HepG2 (cell line): ENCODE measurements around the gene RPL37. TPM values are rescaled to one million over a fixed set of nuclear protein-coding genes. Genes with fewer than 3 reads are reported as not detected.

Experiments
- ADNP ChIP-seq: sonication (generic); formaldehyde crosslinking; IDR thresholded peaks from 2 replicates; pipeline ENCODE4 v1.4.0; 2020; ENCODE audit warnings: missing genetic modification reagents
- ATF1 ChIP-seq: IDR thresholded peaks from 2 replicates; pipeline ENCODE4 v1.6.1; 2016; ENCODE audit warnings: mild to moderate bottlenecking, control low read depth
- MIXL1 ChIP-seq: IDR thresholded peaks from 2 replicates; pipeline ENCODE4 v1.6.1; 2016
- NRL ChIP-seq: sonication (generic); formaldehyde crosslinking; IDR thresholded peaks from 2 replicates; pipeline ENCODE4 v1.5.0; 2020; ENCODE audit warnings: missing genetic modification reagents, mild to moderate bottlenecking, moderate library complexity, borderline replicate concordance
- PHF20 ChIP-seq: sonication (generic); formaldehyde crosslinking; IDR thresholded peaks from 2 replicates; pipeline ENCODE4 v1.5.0; 2020; ENCODE audit warnings: mild to moderate bottlenecking, missing genetic modification reagents
- RBAK ChIP-seq: sonication (generic); formaldehyde crosslinking; IDR thresholded peaks from 2 replicates; pipeline ENCODE4 v1.5.1; 2020; ENCODE audit warnings: mild to moderate bottlenecking, missing genetic modification reagents
- RXRA ChIP-seq: sonication (generic); formaldehyde crosslinking; IDR thresholded peaks from 2 replicates; pipeline ENCODE4 v1.5.1; 2020; ENCODE audit warnings: missing genetic modification reagents
- SETDB1 ChIP-seq: sonication (generic); formaldehyde crosslinking; IDR thresholded peaks from 2 replicates; pipeline ENCODE4 v1.5.1; 2020; ENCODE audit warnings: missing genetic modification reagents, mild to moderate bottlenecking, borderline replicate concordance
- SKI ChIP-seq: fragments of 450-650 bp; IDR thresholded peaks from one replicate; pipeline ENCODE4 v1.6.1; 2018; ENCODE audit warnings: mild to moderate bottlenecking; ENCODE audit not compliant: partially characterized antibody
- ZBTB49 ChIP-seq: sonication (generic); formaldehyde crosslinking; IDR thresholded peaks from 2 replicates; pipeline ENCODE4 v1.4.0; 2020; ENCODE audit warnings: missing genetic modification reagents, borderline replicate concordance
- ZKSCAN8 ChIP-seq: IDR thresholded peaks from 2 replicates; pipeline ENCODE4 v1.6.1; 2016; ENCODE audit warnings: borderline replicate concordance, missing genetic modification reagents, missing compliant biosample characterization
- ZNF121 ChIP-seq: sonication (generic); formaldehyde crosslinking; IDR thresholded peaks from 2 replicates; pipeline ENCODE4 v1.5.0; 2020; ENCODE audit warnings: mild to moderate bottlenecking, missing genetic modification reagents
- ZNF333 ChIP-seq: sonication (generic); formaldehyde crosslinking; IDR thresholded peaks from 2 replicates; pipeline ENCODE4 v1.4.0; 2020; ENCODE audit warnings: mild to moderate bottlenecking, missing genetic modification reagents, borderline replicate concordance
- ZNF615 ChIP-seq: sonication (generic); formaldehyde crosslinking; IDR thresholded peaks from 2 replicates; pipeline ENCODE4 v1.5.0; 2020; ENCODE audit warnings: mild to moderate bottlenecking, missing genetic modification reagents, borderline replicate concordance
- ZNF639 ChIP-seq: conservative IDR thresholded peaks from 2 replicates; pipeline ENCODE4 v1.6.1; 2018; ENCODE audit warnings: missing genetic modification reagents
- ZNF670 ChIP-seq: sonication (generic); formaldehyde crosslinking; IDR thresholded peaks from 2 replicates; pipeline ENCODE4 v1.8.0; 2022; ENCODE audit warnings: mild to moderate bottlenecking, missing genetic modification reagents, borderline replicate concordance
- ZNF737 ChIP-seq: sonication (generic); formaldehyde crosslinking; IDR thresholded peaks from 2 replicates; pipeline ENCODE4 v1.5.0; 2020; ENCODE audit warnings: missing genetic modification reagents, mild to moderate bottlenecking, borderline replicate concordance
- ZNF772 ChIP-seq: sonication (generic); formaldehyde crosslinking; IDR thresholded peaks from 2 replicates; pipeline ENCODE4 v1.5.0; 2020; ENCODE audit warnings: mild to moderate bottlenecking, missing genetic modification reagents
- ZNF841 ChIP-seq: sonication (generic); formaldehyde crosslinking; IDR thresholded peaks from 2 replicates; pipeline ENCODE4 v1.8.1; 2023; ENCODE audit warnings: missing genetic modification reagents, borderline replicate concordance
- ZNF850 ChIP-seq: sonication (generic); formaldehyde crosslinking; conservative IDR thresholded peaks from 2 replicates; pipeline ENCODE4 v1.9.0; 2021; ENCODE audit warnings: mild to moderate bottlenecking, missing genetic modification reagents
- ZNF883 ChIP-seq: sonication (generic); formaldehyde crosslinking; IDR thresholded peaks from 2 replicates; pipeline ENCODE4 v1.5.1; 2020; ENCODE audit warnings: mild to moderate bottlenecking, missing genetic modification reagents; ENCODE audit errors: not compliant biosample characterization
- polyA plus RNA-seq, 8 experiments: library from polyadenylated mRNA; depleted of rRNA in 3 of 8; stranded (reverse) in 7 of 8; unstranded in 1 of 8; fragments of >200 nt; fragmentation: Illumina TruSeq in 4 of 8; extraction: Trizol in 4 of 8; gene quantifications; 2 replicates each; pipeline versions ENCODE4 v1.2.1 to v1.2.3, GENCODE V29; 2011 to 2016; ENCODE audit warnings: low read depth in 4 of 8, missing spikeins in 1 of 8, mixed read lengths in 1 of 8; ENCODE audit not compliant: insufficient read depth in 1 of 8
- total RNA-seq, 5 experiments: library from RNA; depleted of rRNA; stranded (reverse); fragments of >200 nt; fragmentation: Illumina TruSeq; extraction: Trizol; gene quantifications; 2 replicates each; pipeline ENCODE4 v1.2.3, GENCODE V29; 2016; ENCODE audit warnings: low read depth in 1 of 5
- TF ChIP-seq, protein P1 (sequence below): sonication (generic); formaldehyde crosslinking; IDR thresholded peaks from 2 replicates; pipeline ENCODE4 v1.5.1; 2020; ENCODE audit warnings: mild to moderate bottlenecking, missing genetic modification reagents, moderate library complexity

RPL37 gene
- total and polyA plus RNA-seq, 2 of the 13 experiments (the other 11 are each of a cell fraction or from before 2014, with no cell fraction given), result 1,981 to 3,367 TPM

DNA sequence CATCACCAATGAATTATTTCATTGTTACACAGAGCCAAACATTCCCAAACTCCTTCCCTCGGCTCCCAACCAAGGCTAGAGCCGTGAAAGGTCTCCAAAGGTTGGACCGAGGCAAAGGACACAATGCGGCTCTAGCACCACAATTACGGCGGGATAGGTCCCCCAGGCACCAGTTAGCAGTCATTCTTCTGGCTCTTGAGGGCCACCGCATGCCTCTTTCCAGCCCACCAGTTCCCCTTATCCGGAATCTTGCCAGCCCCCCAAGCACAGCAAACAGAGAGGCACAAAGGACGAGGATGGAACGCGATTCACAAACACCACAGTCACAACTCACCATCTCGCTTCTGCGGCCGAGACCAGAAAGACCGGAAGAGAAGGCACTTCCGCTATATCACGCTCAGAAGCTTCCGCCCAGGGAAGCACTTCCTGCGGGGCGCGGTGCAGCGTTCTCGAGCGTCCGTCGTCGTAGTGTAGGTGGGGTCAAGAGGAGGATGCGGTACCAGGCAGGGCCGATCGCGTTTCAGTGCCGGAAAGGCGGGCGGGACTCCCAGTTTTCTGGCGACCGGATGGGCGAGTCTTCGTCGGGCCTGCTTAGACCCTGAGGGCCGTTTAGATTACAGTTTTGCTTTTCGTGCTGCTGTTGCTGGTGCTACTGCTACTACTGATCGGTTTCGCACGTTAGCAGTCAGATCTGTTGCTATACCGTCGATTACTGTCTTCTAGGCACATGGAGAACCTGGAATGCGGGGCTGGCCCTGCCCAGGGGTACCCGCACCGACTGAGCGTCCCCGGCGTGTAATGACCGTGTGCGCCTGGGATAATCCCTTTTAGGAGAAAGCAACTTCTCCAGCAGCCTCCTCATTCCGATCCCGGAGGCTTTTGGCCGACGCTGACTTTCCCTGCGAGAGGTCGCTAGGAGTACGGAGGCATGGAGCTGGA, at the start of gene RPL37 (continued):
- TF ChIP-seq, protein P1, sequence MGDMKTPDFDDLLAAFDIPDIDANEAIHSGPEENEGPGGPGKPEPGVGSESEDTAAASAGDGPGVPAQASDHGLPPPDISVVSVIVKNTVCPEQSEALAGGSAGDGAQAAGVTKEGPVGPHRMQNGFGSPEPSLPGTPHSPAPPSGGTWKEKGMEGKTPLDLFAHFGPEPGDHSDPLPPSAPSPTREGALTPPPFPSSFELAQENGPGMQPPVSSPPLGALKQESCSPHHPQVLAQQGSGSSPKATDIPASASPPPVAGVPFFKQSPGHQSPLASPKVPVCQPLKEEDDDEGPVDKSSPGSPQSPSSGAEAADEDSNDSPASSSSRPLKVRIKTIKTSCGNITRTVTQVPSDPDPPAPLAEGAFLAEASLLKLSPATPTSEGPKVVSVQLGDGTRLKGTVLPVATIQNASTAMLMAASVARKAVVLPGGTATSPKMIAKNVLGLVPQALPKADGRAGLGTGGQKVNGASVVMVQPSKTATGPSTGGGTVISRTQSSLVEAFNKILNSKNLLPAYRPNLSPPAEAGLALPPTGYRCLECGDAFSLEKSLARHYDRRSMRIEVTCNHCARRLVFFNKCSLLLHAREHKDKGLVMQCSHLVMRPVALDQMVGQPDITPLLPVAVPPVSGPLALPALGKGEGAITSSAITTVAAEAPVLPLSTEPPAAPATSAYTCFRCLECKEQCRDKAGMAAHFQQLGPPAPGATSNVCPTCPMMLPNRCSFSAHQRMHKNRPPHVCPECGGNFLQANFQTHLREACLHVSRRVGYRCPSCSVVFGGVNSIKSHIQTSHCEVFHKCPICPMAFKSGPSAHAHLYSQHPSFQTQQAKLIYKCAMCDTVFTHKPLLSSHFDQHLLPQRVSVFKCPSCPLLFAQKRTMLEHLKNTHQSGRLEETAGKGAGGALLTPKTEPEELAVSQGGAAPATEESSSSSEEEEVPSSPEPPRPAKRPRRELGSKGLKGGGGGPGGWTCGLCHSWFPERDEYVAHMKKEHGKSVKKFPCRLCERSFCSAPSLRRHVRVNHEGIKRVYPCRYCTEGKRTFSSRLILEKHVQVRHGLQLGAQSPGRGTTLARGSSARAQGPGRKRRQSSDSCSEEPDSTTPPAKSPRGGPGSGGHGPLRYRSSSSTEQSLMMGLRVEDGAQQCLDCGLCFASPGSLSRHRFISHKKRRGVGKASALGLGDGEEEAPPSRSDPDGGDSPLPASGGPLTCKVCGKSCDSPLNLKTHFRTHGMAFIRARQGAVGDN (CRISPR knock-in tag), result peak; percentile 98
- TF ChIP-seq ZNF670 (CRISPR knock-in tag), result peak; percentile 80; the same call in 1 of the 2 replicates
- TF ChIP-seq ADNP, result no peak
- TF ChIP-seq ZNF737 (CRISPR knock-in tag), result no peak; the same call in 1 of the 2 replicates
- peak; percentile 58; the same call in 1 of the 2 replicates for TF ChIP-seq ATF1 (CRISPR knock-in tag)
- TF ChIP-seq ZNF883 (CRISPR knock-in tag), result peak; percentile 93
- peak; percentile 97 for TF ChIP-seq ZNF615
- TF ChIP-seq ZNF850, result no peak
- TF ChIP-seq ZNF639 (CRISPR knock-in tag), result peak; percentile 94
- no peak for TF ChIP-seq SETDB1 (CRISPR knock-in tag)
- peak; percentile 94 for TF ChIP-seq MIXL1 (CRISPR knock-in tag)
- no peak for TF ChIP-seq ZNF841 (CRISPR knock-in tag)
- peak; percentile 96 for TF ChIP-seq NRL (CRISPR knock-in tag)
- peak; percentile 94 for TF ChIP-seq ZKSCAN8 (CRISPR knock-in tag)
- TF ChIP-seq ZBTB49 (CRISPR knock-in tag), result no peak
- TF ChIP-seq ZNF772 (CRISPR knock-in tag), result peak; percentile 94
- TF ChIP-seq PHF20 (CRISPR knock-in tag), result peak; percentile 99
- TF ChIP-seq SKI, result peak; percentile 48
- 0 out of 2 replicates have a peak, but pooled peaks have one; percentile 38 for TF ChIP-seq ZNF121
- peak; percentile 96 for TF ChIP-seq ZNF333 (CRISPR knock-in tag)
- peak; percentile 74; the same call in 1 of the 2 replicates for TF ChIP-seq RBAK (CRISPR knock-in tag)
- peak; percentile 93 for TF ChIP-seq RXRA (CRISPR knock-in tag)
